HepG2 (cell line): Measurements from ENCODE around the gene CRYBB2.

Experiments
- BRF2 ChIP-seq: sonication (generic); formaldehyde crosslinking; IDR thresholded peaks from 2 replicates; pipeline ENCODE4 v1.8.1; 2022; ENCODE audit warnings: mild to moderate bottlenecking, missing genetic modification reagents
- CTCF ChIP-seq: sonication (generic); formaldehyde crosslinking; IDR thresholded peaks from 2 replicates; pipeline ENCODE4 v1.5.0; 2020; ENCODE audit warnings: mild to moderate bottlenecking, missing genetic modification reagents, moderate library complexity
- HNRNPH1 ChIP-seq: fragments of 200-400 bp; formaldehyde crosslinking; optimal IDR thresholded peaks from 2 replicates; pipeline ENCODE3; 2017; ENCODE audit warnings: mild to moderate bottlenecking, low read depth, low read length
- KLF16 ChIP-seq, 2 experiments: sonication (generic) in 1 of 2; formaldehyde crosslinking in 1 of 2; IDR thresholded peaks; 2 replicates each; pipeline versions ENCODE4 v1.6.1 to v1.8.0; 2016 to 2023; ENCODE audit warnings: missing genetic modification reagents in 2 of 2, missing compliant biosample characterization in 1 of 2
- TBX3 ChIP-seq: fragments of 450-650 bp; IDR thresholded peaks from 2 replicates; pipeline ENCODE4 v1.6.1; 2017; ENCODE audit warnings: antibody characterized with exemption, mild to moderate bottlenecking, inconsistent platforms, borderline replicate concordance
- TEAD3 ChIP-seq: optimal IDR thresholded peaks from 2 replicates; pipeline ENCODE3; 2016; ENCODE audit warnings: borderline replicate concordance
- UBTF ChIP-seq: sonication (generic); formaldehyde crosslinking; IDR thresholded peaks from 2 replicates; pipeline ENCODE4 v1.4.0; 2020; ENCODE audit warnings: mild to moderate bottlenecking, missing genetic modification reagents
- ZNF232 ChIP-seq: sonication (generic); formaldehyde crosslinking; IDR thresholded peaks from 2 replicates; pipeline ENCODE4 v1.4.0; 2020; ENCODE audit warnings: missing genetic modification reagents, borderline replicate concordance
- ZNF24 ChIP-seq: fragments of 450-650 bp; IDR thresholded peaks from 2 replicates; pipeline ENCODE4 v1.6.1; 2017; ENCODE audit warnings: antibody characterized with exemption, mild to moderate bottlenecking
- ZNF256 ChIP-seq: sonication (generic); formaldehyde crosslinking; conservative IDR thresholded peaks from 2 replicates; pipeline ENCODE4 v1.4.0; 2020; ENCODE audit warnings: missing genetic modification reagents
- ZNF30 ChIP-seq: sonication (generic); formaldehyde crosslinking; IDR thresholded peaks from 2 replicates; pipeline ENCODE4 v1.5.0; 2020; ENCODE audit warnings: mild to moderate bottlenecking, missing genetic modification reagents
- ZNF44 ChIP-seq: sonication (generic); formaldehyde crosslinking; IDR thresholded peaks from 2 replicates; pipeline ENCODE4 v1.5.1; 2020; ENCODE audit warnings: mild to moderate bottlenecking, missing genetic modification reagents
- ZNF660 ChIP-seq: sonication (generic); formaldehyde crosslinking; IDR thresholded peaks from 2 replicates; pipeline ENCODE4 v1.5.1; 2020; ENCODE audit warnings: mild to moderate bottlenecking, low read depth, missing genetic modification reagents, borderline replicate concordance

- no peak for TF ChIP-seq HNRNPH1
- TF ChIP-seq ZNF44 (CRISPR knock-in tag) = no peak
- TF ChIP-seq ZNF232 (CRISPR knock-in tag) = no peak
- TF ChIP-seq CTCF (CRISPR knock-in tag) = no peak
- TF ChIP-seq ZNF24 = no peak
- no peak for TF ChIP-seq ZNF660 (CRISPR knock-in tag)
- TF ChIP-seq BRF2 (CRISPR knock-in tag) = no peak
- TF ChIP-seq ZNF256 = no peak
- no peak for TF ChIP-seq ZNF30 (CRISPR knock-in tag)
- no peak for TF ChIP-seq TBX3
- TF ChIP-seq UBTF = no peak
- no peak for TF ChIP-seq KLF16 (CRISPR knock-in tag; IDR thresholded peaks at IDR 0.05)
- no peak for TF ChIP-seq TEAD3
Observed at GRCh38 chr22:25221790-25222189, 2.4 kb downstream of the CRYBB2 start.
